ENCODE data around the gene RAD23A.

RAD23A gene

DNA sequence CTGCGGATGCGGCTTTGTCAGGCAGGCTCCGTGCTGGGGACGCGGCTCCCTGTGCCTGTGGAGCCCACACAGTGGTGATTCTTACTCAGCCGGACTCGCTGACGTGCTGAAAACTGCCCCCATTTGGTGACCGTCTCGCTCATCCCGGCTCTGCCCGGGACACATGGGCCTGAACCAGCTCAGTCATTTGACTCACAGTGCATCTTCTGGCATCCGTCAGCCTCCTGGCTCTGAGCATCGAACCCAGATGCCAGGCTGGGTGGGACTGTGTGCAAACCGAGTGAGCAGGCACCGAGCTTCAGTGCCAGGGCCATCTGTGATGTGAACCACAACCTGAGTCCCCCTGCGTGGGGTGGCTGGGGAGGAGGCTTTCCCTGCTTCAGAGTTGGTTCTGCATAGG lies 49.2 kb upstream of the RAD23A start (continued):
- TF ChIP-seq, protein P1, sequence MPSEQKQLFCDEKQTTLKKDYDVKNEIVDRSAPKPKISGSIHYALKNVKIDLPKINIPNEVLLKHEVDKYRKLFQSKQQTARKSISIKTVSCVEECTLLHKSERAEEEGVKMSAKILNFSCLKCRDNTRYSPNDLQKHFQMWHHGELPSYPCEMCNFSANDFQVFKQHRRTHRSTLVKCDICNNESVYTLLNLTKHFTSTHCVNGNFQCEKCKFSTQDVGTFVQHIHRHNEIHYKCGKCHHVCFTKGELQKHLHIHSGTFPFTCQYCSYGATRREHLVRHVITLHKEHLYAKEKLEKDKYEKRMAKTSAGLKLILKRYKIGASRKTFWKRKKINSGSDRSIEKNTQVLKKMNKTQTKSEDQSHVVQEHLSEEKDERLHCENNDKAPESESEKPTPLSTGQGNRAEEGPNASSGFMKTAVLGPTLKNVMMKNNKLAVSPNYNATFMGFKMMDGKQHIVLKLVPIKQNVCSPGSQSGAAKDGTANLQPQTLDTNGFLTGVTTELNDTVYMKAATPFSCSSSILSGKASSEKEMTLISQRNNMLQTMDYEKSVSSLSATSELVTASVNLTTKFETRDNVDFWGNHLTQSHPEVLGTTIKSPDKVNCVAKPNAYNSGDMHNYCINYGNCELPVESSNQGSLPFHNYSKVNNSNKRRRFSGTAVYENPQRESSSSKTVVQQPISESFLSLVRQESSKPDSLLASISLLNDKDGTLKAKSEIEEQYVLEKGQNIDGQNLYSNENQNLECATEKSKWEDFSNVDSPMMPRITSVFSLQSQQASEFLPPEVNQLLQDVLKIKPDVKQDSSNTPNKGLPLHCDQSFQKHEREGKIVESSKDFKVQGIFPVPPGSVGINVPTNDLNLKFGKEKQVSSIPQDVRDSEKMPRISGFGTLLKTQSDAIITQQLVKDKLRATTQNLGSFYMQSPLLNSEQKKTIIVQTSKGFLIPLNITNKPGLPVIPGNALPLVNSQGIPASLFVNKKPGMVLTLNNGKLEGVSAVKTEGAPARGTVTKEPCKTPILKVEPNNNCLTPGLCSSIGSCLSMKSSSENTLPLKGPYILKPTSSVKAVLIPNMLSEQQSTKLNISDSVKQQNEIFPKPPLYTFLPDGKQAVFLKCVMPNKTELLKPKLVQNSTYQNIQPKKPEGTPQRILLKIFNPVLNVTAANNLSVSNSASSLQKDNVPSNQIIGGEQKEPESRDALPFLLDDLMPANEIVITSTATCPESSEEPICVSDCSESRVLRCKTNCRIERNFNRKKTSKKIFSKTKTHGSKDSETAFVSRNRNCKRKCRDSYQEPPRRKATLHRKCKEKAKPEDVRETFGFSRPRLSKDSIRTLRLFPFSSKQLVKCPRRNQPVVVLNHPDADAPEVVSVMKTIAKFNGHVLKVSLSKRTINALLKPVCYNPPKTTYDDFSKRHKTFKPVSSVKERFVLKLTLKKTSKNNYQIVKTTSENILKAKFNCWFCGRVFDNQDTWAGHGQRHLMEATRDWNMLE (tag by site-specific recombination; conservative IDR thresholded peaks at IDR 0.05; ENCODE audit: low read depth) = no peak
- TF ChIP-seq GLI2 (tag by site-specific recombination; IDR thresholded peaks at IDR 0.05; ENCODE audit: borderline replicate concordance, low read depth) = no peak

DNA sequence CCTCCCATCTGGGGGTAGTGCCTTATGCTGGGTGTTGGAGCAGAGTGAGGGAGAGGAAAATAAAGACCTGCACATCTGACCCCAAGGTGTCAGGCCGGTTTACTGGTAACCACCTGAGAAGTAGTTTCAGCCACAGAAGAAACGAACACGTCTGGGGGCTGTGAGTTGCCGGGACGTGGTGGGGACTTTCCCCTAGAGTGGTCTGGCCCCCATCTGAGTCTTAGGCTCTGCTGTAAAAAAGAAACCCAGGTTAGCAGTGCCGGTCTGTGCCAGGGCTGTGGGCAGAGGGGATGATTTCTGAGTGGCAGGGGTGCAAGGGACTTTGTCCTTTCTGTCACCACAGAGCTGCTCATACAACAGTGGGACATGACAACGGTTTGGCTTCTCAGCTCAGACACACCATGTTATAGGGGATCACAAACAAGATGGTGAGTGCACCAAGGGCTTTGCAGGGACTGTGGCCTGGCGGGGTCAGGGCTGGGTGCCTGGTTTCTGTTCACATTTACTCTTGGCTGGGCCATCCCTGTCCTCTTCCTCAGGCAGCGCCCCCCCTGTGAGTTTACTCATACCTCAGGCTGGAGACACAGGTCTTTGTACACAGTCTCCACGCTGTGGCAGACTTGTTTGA lies 45.7 kb upstream of the RAD23A start:
- no peaks in the 10 kb centered on the region for H3K9me3 ChIP-seq (ENCODE audit: control insufficient read depth, insufficient read depth, low read depth, low read length)

DNA sequence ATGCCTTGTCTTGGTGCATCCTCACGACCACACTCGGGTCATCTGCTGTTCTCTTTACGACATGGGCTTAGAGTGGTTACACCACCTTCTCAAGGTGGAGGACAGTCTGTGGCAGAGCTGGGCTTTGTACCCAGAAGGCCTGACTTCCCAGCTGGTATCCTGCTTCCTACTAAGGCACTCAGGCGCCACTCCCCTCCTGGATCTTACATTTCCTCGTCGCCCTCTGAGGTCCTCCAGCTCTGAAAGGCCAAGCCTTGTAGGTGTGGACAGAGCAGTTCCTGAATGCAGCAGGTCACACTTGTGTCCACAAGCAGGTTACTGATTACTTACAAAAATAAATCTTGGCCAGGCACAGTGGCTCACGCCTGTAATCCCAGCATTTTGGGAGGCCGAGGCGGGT lies 38.5 kb upstream of the RAD23A start:
- no peak for TF ChIP-seq KLF16 (tag by site-specific recombination; IDR thresholded peaks at IDR 0.05)
- TF ChIP-seq, protein P2, sequence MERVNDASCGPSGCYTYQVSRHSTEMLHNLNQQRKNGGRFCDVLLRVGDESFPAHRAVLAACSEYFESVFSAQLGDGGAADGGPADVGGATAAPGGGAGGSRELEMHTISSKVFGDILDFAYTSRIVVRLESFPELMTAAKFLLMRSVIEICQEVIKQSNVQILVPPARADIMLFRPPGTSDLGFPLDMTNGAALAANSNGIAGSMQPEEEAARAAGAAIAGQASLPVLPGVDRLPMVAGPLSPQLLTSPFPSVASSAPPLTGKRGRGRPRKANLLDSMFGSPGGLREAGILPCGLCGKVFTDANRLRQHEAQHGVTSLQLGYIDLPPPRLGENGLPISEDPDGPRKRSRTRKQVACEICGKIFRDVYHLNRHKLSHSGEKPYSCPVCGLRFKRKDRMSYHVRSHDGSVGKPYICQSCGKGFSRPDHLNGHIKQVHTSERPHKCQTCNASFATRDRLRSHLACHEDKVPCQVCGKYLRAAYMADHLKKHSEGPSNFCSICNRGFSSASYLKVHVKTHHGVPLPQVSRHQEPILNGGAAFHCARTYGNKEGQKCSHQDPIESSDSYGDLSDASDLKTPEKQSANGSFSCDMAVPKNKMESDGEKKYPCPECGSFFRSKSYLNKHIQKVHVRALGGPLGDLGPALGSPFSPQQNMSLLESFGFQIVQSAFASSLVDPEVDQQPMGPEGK (tag by site-specific recombination; IDR thresholded peaks at IDR 0.05) = no peak
- Histone ChIP-seq H3K9me3 (ENCODE audit: control insufficient read depth, insufficient read depth, low read depth, low read length) (no peaks in the 10 kb centered on the region), H3K36me3 (ENCODE audit: control insufficient read depth in 2 of 2, insufficient read depth in 1 of 2, low read length in 2 of 2) (no peaks in the 10 kb centered on the region), H3K4me3 (ENCODE audit: low read depth, low read length) (no peak overlapping the region), H3K27ac (ENCODE audit: extremely low read depth, low read depth, low read length) (no peak overlapping the region), H3K4me1 (ENCODE audit: control insufficient read depth, insufficient read depth, low read length) (no peaks in the 10 kb centered on the region; the same call in 1 of the 2 replicates)
- ChIA-PET CTCF (interaction anchor here (0.6 kb wide), 1 partner anchor 478 kb away, joined by 4 read pairs; no protein-coding TSS in a partner anchor), POLR2A (interaction anchor here (0.6 to 2.5 kb wide), 4 partner anchors 12 to 27 kb away, joined by 4 to 9 read pairs (median 5); partner anchors contain the start of genes DNASE2, FARSA and SYCE2)

More for the DNA sequence above, 45.7 kb upstream of the RAD23A start:
- H3K36me3 ChIP-seq (ENCODE audit: control insufficient read depth in 2 of 2, insufficient read depth in 1 of 2, low read length in 2 of 2) = peaks cover 0 to 35% of the 10 kb centered on the region in 2 experiments; a peak in 2 of 3 replicates
- H3K4me3 ChIP-seq (ENCODE audit: low read depth, low read length) = no peak overlapping the region
- TF ChIP-seq IKZF3 (tag by site-specific recombination; IDR thresholded peaks at IDR 0.05) = no peak
- no peak for TF ChIP-seq ZNF354C (tag by site-specific recombination; IDR thresholded peaks at IDR 0.05; ENCODE audit: borderline replicate concordance, low read depth)
- TF ChIP-seq ZSCAN30 (tag by site-specific recombination; IDR thresholded peaks at IDR 0.05) = no peak
- TF ChIP-seq, protein P3, sequence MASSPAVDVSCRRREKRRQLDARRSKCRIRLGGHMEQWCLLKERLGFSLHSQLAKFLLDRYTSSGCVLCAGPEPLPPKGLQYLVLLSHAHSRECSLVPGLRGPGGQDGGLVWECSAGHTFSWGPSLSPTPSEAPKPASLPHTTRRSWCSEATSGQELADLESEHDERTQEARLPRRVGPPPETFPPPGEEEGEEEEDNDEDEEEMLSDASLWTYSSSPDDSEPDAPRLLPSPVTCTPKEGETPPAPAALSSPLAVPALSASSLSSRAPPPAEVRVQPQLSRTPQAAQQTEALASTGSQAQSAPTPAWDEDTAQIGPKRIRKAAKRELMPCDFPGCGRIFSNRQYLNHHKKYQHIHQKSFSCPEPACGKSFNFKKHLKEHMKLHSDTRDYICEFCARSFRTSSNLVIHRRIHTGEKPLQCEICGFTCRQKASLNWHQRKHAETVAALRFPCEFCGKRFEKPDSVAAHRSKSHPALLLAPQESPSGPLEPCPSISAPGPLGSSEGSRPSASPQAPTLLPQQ (tag by site-specific recombination; IDR thresholded peaks at IDR 0.05) = no peak
- no peak for TF ChIP-seq SP2 (tag by site-specific recombination; IDR thresholded peaks at IDR 0.05)
- no peak for TF ChIP-seq TRIM28 (IDR thresholded peaks at IDR 0.05; ENCODE audit: borderline replicate concordance, low read length)
- TF ChIP-seq, protein P4, sequence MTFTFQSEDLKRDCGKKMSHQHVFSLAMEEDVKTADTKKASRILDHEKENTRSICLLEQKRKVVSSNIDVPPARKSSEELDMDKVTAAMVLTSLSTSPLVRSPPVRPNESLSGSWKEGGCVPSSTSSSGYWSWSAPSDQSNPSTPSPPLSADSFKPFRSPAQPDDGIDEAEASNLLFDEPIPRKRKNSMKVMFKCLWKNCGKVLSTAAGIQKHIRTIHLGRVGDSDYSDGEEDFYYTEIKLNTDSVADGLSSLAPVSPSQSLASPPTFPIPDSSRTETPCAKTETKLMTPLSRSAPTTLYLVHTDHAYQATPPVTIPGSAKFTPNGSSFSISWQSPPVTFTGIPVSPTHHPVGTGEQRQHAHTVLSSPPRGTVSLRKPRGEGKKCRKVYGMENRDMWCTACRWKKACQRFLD (tag by site-specific recombination; IDR thresholded peaks at IDR 0.05) = no peak
- no peak for TF ChIP-seq HOXC10 (CRISPR knock-in tag; IDR thresholded peaks at IDR 0.05)
- TF ChIP-seq ZNF621 (tag by site-specific recombination; IDR thresholded peaks at IDR 0.05) = no peak
- no peak for TF ChIP-seq ZNF266 (tag by site-specific recombination; IDR thresholded peaks at IDR 0.05; ENCODE audit: low read depth)
- no peak for TF ChIP-seq HOXD13 (CRISPR knock-in tag; IDR thresholded peaks at IDR 0.05; ENCODE audit: borderline replicate concordance)
- TF ChIP-seq ZNF677 (tag by site-specific recombination; IDR thresholded peaks at IDR 0.05) = no peak
- no peak for TF ChIP-seq SP7 (tag by site-specific recombination; IDR thresholded peaks at IDR 0.05)
- no peak for TF ChIP-seq ZNF366 (tag by site-specific recombination; conservative IDR thresholded peaks at IDR 0.05)
- no peak for TF ChIP-seq ZNF664 (tag by site-specific recombination; IDR thresholded peaks at IDR 0.05)
- POLR2A ChIA-PET = interaction anchor here (1.4 to 4.6 kb wide), 3 partner anchors 9 to 33 kb away, joined by 7 to 25 read pairs (median 10); partner anchors contain the start of genes FARSA and GCDH
- CTCF ChIA-PET = interaction anchor here (1.0 to 1.9 kb wide), 2 partner anchors 52 to 61 kb away, joined by 4 to 7 read pairs; no protein-coding TSS in a partner anchor
- H3K4me1 ChIP-seq (ENCODE audit: control insufficient read depth, insufficient read depth, low read length) = no peaks in the 10 kb centered on the region
- no peak overlapping the region for H3K27ac ChIP-seq (ENCODE audit: extremely low read depth, low read depth, low read length)

All from HEK293 (cell line).